IMR-90 (cell line): ENCODE measurements around the gene MYH11. TPM values are rescaled to one million over a fixed set of nuclear protein-coding genes. Genes with fewer than 3 reads are reported as not detected.

Source experiments
- ATAC-seq: fragments of 200-7000 bp; cut with Tn5 transposase; 2 replicates; pipeline ENCODE4 v1.9.1; 2020; ENCODE audit warnings: low read depth, mild to moderate bottlenecking, moderate library complexity
- BruUV-seq: library from RNA; stranded (reverse); fragments of 400-500 nt; replicated peaks from 2 replicates; lab custom pipeline; 2021; lab: Mats Ljungman, UMichigan
- CTCF ChIA-PET: fragments of 300-600 bp; formaldehyde crosslinking; extraction: SDS; loops from one replicate; lab custom pipeline; 2021; ENCODE audit warnings: antibody characterized with exemption; lab: Yijun Ruan, JAX
- POLR2A ChIA-PET: fragments of 300-600 bp; sonication (Branson Sonifier 250); formaldehyde crosslinking; loops from one replicate; lab custom pipeline; 2022; ENCODE audit warnings: antibody characterized with exemption; ENCODE audit not compliant: unreplicated experiment; lab: Charles Lee
- DNase-seq: peaks from one replicate; pipeline ENCODE4 v3.0.0; 2013
- H2AFZ ChIP-seq: replicated peaks from 2 replicates; pipeline ENCODE3; 2013; ENCODE audit warnings: low read length, mild to moderate bottlenecking; ENCODE audit not compliant: poor library complexity
- H2AK5ac ChIP-seq: 2 replicates; pipeline ENCODE4 v1.6.1; 2013; ENCODE audit warnings: low read depth, low read length, inconsistent platforms
- H2AK9ac ChIP-seq: replicated peaks from 2 replicates; pipeline ENCODE3; 2013; ENCODE audit warnings: mild to moderate bottlenecking, low read depth, low read length, moderate library complexity; ENCODE audit not compliant: poor library complexity
- H2BK120ac ChIP-seq: 2 replicates; pipeline ENCODE4 v1.6.1; 2013; ENCODE audit warnings: low read depth, low read length, inconsistent platforms
- H2BK15ac ChIP-seq: 3 replicates; pipeline ENCODE4 v1.6.1; 2013; ENCODE audit warnings: low read depth, low read length, inconsistent platforms
- H2BK20ac ChIP-seq: 2 replicates; pipeline ENCODE4 v1.6.1; 2013; ENCODE audit warnings: low read depth, mild to moderate bottlenecking, inconsistent platforms, low read length, moderate library complexity
- H2BK5ac ChIP-seq: 2 replicates; pipeline ENCODE4 v1.6.1; 2013; ENCODE audit warnings: mild to moderate bottlenecking, low read depth, low read length, inconsistent platforms; ENCODE audit not compliant: poor library complexity, severe bottlenecking
- H3K14ac ChIP-seq: replicated peaks from 2 replicates; pipeline ENCODE4 v1.6.1; 2013; ENCODE audit warnings: low read depth, low read length, inconsistent platforms
- H3K18ac ChIP-seq: 2 replicates; pipeline ENCODE4 v1.6.1; 2013; ENCODE audit warnings: low read depth, low read length, control low read depth
- H3K23ac ChIP-seq: 2 replicates; pipeline ENCODE4 v1.6.1; 2013; ENCODE audit warnings: low read depth, low read length, inconsistent platforms
- H3K27ac ChIP-seq: 2 replicates; pipeline ENCODE4 v1.5.1; 2013; ENCODE audit warnings: mild to moderate bottlenecking, control low read depth, low read length; ENCODE audit not compliant: insufficient read depth
- H3K27me3 ChIP-seq: 2 replicates; pipeline ENCODE4 v1.6.1; 2013; ENCODE audit warnings: low read length; ENCODE audit not compliant: control insufficient read depth, insufficient read depth
- H3K36me3 ChIP-seq: 2 replicates; pipeline ENCODE4 v1.6.1; 2013; ENCODE audit warnings: low read length, mixed read lengths; ENCODE audit not compliant: control insufficient read depth, insufficient read depth
- H3K4ac ChIP-seq: 2 replicates; pipeline ENCODE4 v1.6.1; 2013; ENCODE audit warnings: low read depth, low read length, inconsistent platforms
- H3K4me1 ChIP-seq: 2 replicates; pipeline ENCODE4 v1.6.1; 2013; ENCODE audit warnings: low read length, mixed read lengths; ENCODE audit not compliant: control insufficient read depth, insufficient read depth
- H3K4me2 ChIP-seq: 2 replicates; pipeline ENCODE4 v1.6.1; 2013; ENCODE audit warnings: low read depth, mild to moderate bottlenecking, control low read depth, low read length, moderate library complexity
- H3K4me3 ChIP-seq: 2 replicates; pipeline ENCODE4 v1.5.1; 2013; ENCODE audit warnings: low read depth, mild to moderate bottlenecking, control low read depth, low read length, moderate library complexity; ENCODE audit not compliant: insufficient read depth
- H3K56ac ChIP-seq: 2 replicates; pipeline ENCODE4 v1.6.1; 2013; ENCODE audit warnings: low read length, inconsistent platforms; ENCODE audit not compliant: insufficient read depth; ENCODE audit errors: extremely low read depth
- H3K79me1 ChIP-seq, 2 experiments: 2 replicates each; pipeline ENCODE4 v1.6.1; 2013; ENCODE audit warnings: low read length in 2 of 2, inconsistent platforms in 1 of 2, low read depth in 1 of 2
- H3K9ac ChIP-seq: 2 replicates; pipeline ENCODE4 v1.6.1; 2013; ENCODE audit warnings: low read depth, low read length, control low read depth
- H3K9me1 ChIP-seq: 2 replicates; pipeline ENCODE4 v1.6.1; 2013; ENCODE audit warnings: low read length, inconsistent platforms; ENCODE audit not compliant: insufficient read depth
- H3K9me3 ChIP-seq: 2 replicates; pipeline ENCODE4 v1.6.1; 2013; ENCODE audit warnings: low read length; ENCODE audit not compliant: control insufficient read depth, insufficient read depth
- H4K20me1 ChIP-seq: 2 replicates; pipeline ENCODE4 v1.6.1; 2013; ENCODE audit warnings: low read length, inconsistent platforms; ENCODE audit not compliant: insufficient read depth
- H4K5ac ChIP-seq: 2 replicates; pipeline ENCODE4 v1.6.1; 2013; ENCODE audit warnings: mild to moderate bottlenecking, low read depth, low read length, control low read depth
- H4K8ac ChIP-seq, 2 experiments: 2 replicates each; pipeline ENCODE4 v1.6.1; 2013; ENCODE audit warnings: low read depth in 2 of 2, low read length in 2 of 2, control low read depth in 1 of 2, inconsistent platforms in 1 of 2
- H4K91ac ChIP-seq: 2 replicates; pipeline ENCODE4 v1.6.1; 2013; ENCODE audit warnings: low read depth, low read length, inconsistent platforms; ENCODE audit not compliant: insufficient read depth
- CEBPB ChIP-seq: IDR thresholded peaks from 2 replicates; pipeline ENCODE4 v1.6.1; 2012; ENCODE audit warnings: low read depth, low read length, improper control_type of control experiment
- CHD1 ChIP-seq: IDR thresholded peaks from 2 replicates; pipeline ENCODE4 v1.6.1; 2012; ENCODE audit warnings: low read depth, low read length, improper control_type of control experiment
- FOS ChIP-seq: fragments of 150-350 bp; IDR thresholded peaks from 2 replicates; pipeline ENCODE4 v1.6.1; 2016; ENCODE audit warnings: low read depth, low read length
- MAFK ChIP-seq: IDR thresholded peaks from 2 replicates; pipeline ENCODE4 v1.6.1; 2012; ENCODE audit warnings: low read depth, low read length, improper control_type of control experiment
- MAZ ChIP-seq: IDR thresholded peaks from 2 replicates; pipeline ENCODE4 v1.6.1; 2012; ENCODE audit warnings: low read depth, mild to moderate bottlenecking, low read length, improper control_type of control experiment, moderate library complexity, borderline replicate concordance
- NFE2L2 ChIP-seq: fragments of 150-350 bp; IDR thresholded peaks from 2 replicates; pipeline ENCODE4 v1.6.1; 2016; ENCODE audit warnings: low read depth, mild to moderate bottlenecking, low read length
- POLR2A ChIP-seq: IDR thresholded peaks from 2 replicates; pipeline ENCODE4 v1.6.1; 2012; ENCODE audit warnings: mild to moderate bottlenecking, low read depth, low read length
- RFX5 ChIP-seq: IDR thresholded peaks from 2 replicates; pipeline ENCODE4 v1.8.0; 2012; ENCODE audit warnings: low read depth, mild to moderate bottlenecking, low read length, moderate library complexity
- SMC3 ChIP-seq: fragments of 150-350 bp; IDR thresholded peaks from 2 replicates; pipeline ENCODE4 v1.6.1; 2016; ENCODE audit warnings: low read depth, mild to moderate bottlenecking, antibody characterized with exemption, low read length, moderate library complexity
- WGBS, 2 experiments: methylation state at CpG; one replicate each; pipeline versions ENCODE4 v1.1.5 to v1.1.7; 2013; ENCODE audit warnings: missing lambda C conversion rate in 2 of 2; ENCODE audit not compliant: insufficient read length in 1 of 2; ENCODE audit errors: extremely low coverage in 2 of 2; 5-methylcytosine and 5-hydroxymethylcytosine counted together
- dilution Hi-C: fragments of 300-500 bp; cut with HindIII; formaldehyde crosslinking; loops from one replicate; pipeline ENCODE4 v1.14.3; 2018; ENCODE audit warnings: low sequenced_read_pairs; ENCODE audit not compliant: unreplicated experiment
- in situ Hi-C: fragments of 300-500 bp; cut with MboI; formaldehyde crosslinking; loops from 3 replicates; pipeline ENCODE4 v1.14.3; 2019; ENCODE audit warnings: low sequenced_read_pairs, inconsistent platforms, mixed read lengths
- intact Hi-C: fragments of 100-400 bp; cut with micrococcal nuclease; formaldehyde crosslinking; loops from 2 replicates; pipeline ENCODE4 v1.10.0; 2022
- polyA plus RNA-seq, 3 experiments: library from polyadenylated mRNA; depleted of rRNA; stranded (reverse); fragments of >200 nt; gene quantifications; 2 replicates each; pipeline ENCODE4 v1.2.3, GENCODE V29; 2012; ENCODE audit warnings: low replicate concordance in 1 of 3
- total RNA-seq: library from RNA; depleted of rRNA; stranded (reverse); fragments of >200 nt; gene quantifications from 2 replicates; pipeline ENCODE4 v1.2.3, GENCODE V29; 2012
- TF ChIP-seq, protein P1 (sequence below): fragments of 150-350 bp; IDR thresholded peaks from 2 replicates; pipeline ENCODE4 v1.6.1; 2016; ENCODE audit warnings: low read depth, mild to moderate bottlenecking, low read length, moderate library complexity, borderline replicate concordance
- TF ChIP-seq, protein P2 (sequence below): conservative IDR thresholded peaks from 2 replicates; pipeline ENCODE4 v1.5.1; 2012; ENCODE audit warnings: mild to moderate bottlenecking, low read depth, low read length, improper control_type of control experiment
- TF ChIP-seq, protein P3 (sequence below): fragments of 150-350 bp; IDR thresholded peaks from 2 replicates; pipeline ENCODE4 v1.6.1; 2017; ENCODE audit warnings: mild to moderate bottlenecking, antibody characterized with exemption, low read length, low read depth

MYH11 gene
- total and polyA plus RNA-seq, 2 of the 4 experiments (the other 2 are of a cell fraction) = under 0.01 to 0.12 TPM

DNA sequence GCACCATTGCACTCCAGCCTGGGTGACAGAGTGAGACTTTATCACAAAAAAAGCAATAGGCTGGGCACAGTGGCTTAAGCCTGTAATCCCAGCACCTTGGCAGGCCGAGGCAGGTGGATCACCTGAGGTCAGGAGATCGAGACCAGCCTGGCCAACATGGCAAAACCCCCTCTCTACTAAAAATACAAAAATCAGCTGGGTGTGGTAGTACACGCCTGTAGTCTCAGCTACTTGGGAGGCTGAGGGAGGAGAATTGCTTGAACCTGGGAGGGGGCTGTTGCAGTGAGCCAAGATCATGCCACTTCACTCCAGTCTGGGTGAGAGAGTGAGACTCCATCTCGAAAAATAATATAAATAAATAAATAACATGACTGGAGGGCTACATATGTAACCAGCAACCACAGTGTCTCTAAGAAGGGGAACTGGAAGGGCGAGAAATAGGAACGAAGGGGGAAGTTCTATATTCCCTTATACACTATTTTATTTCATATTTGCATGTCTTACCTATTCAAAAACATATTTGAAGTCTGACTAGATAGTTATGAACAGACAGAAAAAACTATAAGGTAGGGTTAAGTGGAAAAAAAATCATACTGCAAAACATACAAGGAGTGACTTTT lies 25.9 kb downstream of the MYH11 start:
- TF ChIP-seq FOS = no peak
- TF ChIP-seq CHD1 = no peak
- no peak for TF ChIP-seq POLR2A
- no peak for TF ChIP-seq SMC3
- TF ChIP-seq, protein P1, sequence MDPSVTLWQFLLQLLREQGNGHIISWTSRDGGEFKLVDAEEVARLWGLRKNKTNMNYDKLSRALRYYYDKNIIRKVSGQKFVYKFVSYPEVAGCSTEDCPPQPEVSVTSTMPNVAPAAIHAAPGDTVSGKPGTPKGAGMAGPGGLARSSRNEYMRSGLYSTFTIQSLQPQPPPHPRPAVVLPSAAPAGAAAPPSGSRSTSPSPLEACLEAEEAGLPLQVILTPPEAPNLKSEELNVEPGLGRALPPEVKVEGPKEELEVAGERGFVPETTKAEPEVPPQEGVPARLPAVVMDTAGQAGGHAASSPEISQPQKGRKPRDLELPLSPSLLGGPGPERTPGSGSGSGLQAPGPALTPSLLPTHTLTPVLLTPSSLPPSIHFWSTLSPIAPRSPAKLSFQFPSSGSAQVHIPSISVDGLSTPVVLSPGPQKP = no peak
- TF ChIP-seq, protein P2, sequence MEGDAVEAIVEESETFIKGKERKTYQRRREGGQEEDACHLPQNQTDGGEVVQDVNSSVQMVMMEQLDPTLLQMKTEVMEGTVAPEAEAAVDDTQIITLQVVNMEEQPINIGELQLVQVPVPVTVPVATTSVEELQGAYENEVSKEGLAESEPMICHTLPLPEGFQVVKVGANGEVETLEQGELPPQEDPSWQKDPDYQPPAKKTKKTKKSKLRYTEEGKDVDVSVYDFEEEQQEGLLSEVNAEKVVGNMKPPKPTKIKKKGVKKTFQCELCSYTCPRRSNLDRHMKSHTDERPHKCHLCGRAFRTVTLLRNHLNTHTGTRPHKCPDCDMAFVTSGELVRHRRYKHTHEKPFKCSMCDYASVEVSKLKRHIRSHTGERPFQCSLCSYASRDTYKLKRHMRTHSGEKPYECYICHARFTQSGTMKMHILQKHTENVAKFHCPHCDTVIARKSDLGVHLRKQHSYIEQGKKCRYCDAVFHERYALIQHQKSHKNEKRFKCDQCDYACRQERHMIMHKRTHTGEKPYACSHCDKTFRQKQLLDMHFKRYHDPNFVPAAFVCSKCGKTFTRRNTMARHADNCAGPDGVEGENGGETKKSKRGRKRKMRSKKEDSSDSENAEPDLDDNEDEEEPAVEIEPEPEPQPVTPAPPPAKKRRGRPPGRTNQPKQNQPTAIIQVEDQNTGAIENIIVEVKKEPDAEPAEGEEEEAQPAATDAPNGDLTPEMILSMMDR = no peak
- TF ChIP-seq, protein P3, sequence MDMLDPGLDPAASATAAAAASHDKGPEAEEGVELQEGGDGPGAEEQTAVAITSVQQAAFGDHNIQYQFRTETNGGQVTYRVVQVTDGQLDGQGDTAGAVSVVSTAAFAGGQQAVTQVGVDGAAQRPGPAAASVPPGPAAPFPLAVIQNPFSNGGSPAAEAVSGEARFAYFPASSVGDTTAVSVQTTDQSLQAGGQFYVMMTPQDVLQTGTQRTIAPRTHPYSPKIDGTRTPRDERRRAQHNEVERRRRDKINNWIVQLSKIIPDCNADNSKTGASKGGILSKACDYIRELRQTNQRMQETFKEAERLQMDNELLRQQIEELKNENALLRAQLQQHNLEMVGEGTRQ = no peak
- no peak for TF ChIP-seq NFE2L2
- no peak for TF ChIP-seq RFX5
- TF ChIP-seq MAZ = no peak
- no peak for TF ChIP-seq CEBPB
- TF ChIP-seq MAFK = no peak
- Histone ChIP-seq H3K36me3 (no peaks in the 10 kb centered on the region), H2AK9ac (no peak overlapping the region), H3K18ac (no peak overlapping the region), H4K8ac (no peak overlapping the region), H4K91ac (no peak overlapping the region), H4K5ac (no peak overlapping the region), H3K79me1 (no peaks in the 10 kb centered on the region), H3K14ac (no peak overlapping the region), H3K56ac (no peak overlapping the region), H2BK5ac (no peak overlapping the region), H4K20me1 (no peaks in the 10 kb centered on the region), H2AK5ac (no peak overlapping the region), H3K9ac (no peak overlapping the region), H3K4ac (no peak overlapping the region), H3K9me3 (no peaks in the 10 kb centered on the region), H2BK15ac (no peak overlapping the region), H3K27ac (no peak overlapping the region), H3K4me3 (no peak overlapping the region), H2BK20ac (no peak overlapping the region), H3K9me1 (no peaks in the 10 kb centered on the region), H3K4me1 (peaks cover 3% of the 10 kb centered on the region), H3K4me2 (no peak overlapping the region), H2BK120ac (no peak overlapping the region), H3K27me3 (peaks cover 2% of the 10 kb centered on the region; the same call in 1 of the 2 replicates), H2AFZ (no peak overlapping the region), H3K23ac (no peak overlapping the region)
- dilution Hi-C loops (no loop called here), intact Hi-C loops (no loop called here), in situ Hi-C loops (loop anchor here (5.0 kb wide), 1 partner anchor 54 kb away; no protein-coding TSS in a partner anchor)
- POLR2A ChIA-PET = no interaction called here
- WGBS, 2 experiments = no CpG with 5 or more reads among the region's 6 CpGs
- no peak for ATAC-seq
- DNase-seq = no peak
- CTCF ChIA-PET = no interaction called here
- no TSS peak for BruUV-seq
